BJ (cell line): ENCODE measurements around the gene RARRES2. TPM values are rescaled to one million over a fixed set of nuclear protein-coding genes. Genes with fewer than 3 reads are reported as not detected.

ENCODE experiments used
- CTCF ChIA-PET: fragments of 350-600 bp; formaldehyde crosslinking; extraction: SDS; loops from one replicate; lab custom pipeline; 2021; ENCODE audit warnings: antibody characterized with exemption, inconsistent platforms; lab: Yijun Ruan, JAX
- POLR2A ChIA-PET: fragments of 300-600 bp; sonication (Branson Sonifier 250); formaldehyde crosslinking; extraction: SDS; loops from one replicate; lab custom pipeline; 2021; ENCODE audit warnings: antibody characterized with exemption; lab: Charles Lee
- DNase-seq: peaks from one replicate; pipeline ENCODE4 v3.0.0-alpha.2; 2011; ENCODE audit warnings: low read depth
- H3K27me3 ChIP-seq: 2 replicates; pipeline ENCODE4 v1.6.0; 2011; ENCODE audit warnings: low read length; ENCODE audit not compliant: control insufficient read depth, insufficient read depth
- H3K36me3 ChIP-seq: 2 replicates; pipeline ENCODE4 v1.5.1; 2011; ENCODE audit warnings: low read length; ENCODE audit not compliant: control insufficient read depth, insufficient read depth
- H3K4me3 ChIP-seq: 2 replicates; pipeline ENCODE4 v1.5.1; 2011; ENCODE audit warnings: low read depth, mild to moderate bottlenecking, control low read depth, low read length
- CTCF ChIP-seq: IDR thresholded peaks from 2 replicates; pipeline ENCODE4 v1.5.1; 2011; ENCODE audit warnings: low read depth, mild to moderate bottlenecking, control low read depth, inconsistent platforms, low read length, moderate library complexity; ENCODE audit not compliant: insufficient read depth
- polyA plus RNA-seq: library from polyadenylated mRNA; depleted of rRNA; stranded (reverse); fragments of >200 nt; gene quantifications from 2 replicates; pipeline ENCODE4 v1.2.3, GENCODE V29; 2011

Gene RARRES2
- polyA plus RNA-seq, 1 experiment, result 6.3 TPM

DNA sequence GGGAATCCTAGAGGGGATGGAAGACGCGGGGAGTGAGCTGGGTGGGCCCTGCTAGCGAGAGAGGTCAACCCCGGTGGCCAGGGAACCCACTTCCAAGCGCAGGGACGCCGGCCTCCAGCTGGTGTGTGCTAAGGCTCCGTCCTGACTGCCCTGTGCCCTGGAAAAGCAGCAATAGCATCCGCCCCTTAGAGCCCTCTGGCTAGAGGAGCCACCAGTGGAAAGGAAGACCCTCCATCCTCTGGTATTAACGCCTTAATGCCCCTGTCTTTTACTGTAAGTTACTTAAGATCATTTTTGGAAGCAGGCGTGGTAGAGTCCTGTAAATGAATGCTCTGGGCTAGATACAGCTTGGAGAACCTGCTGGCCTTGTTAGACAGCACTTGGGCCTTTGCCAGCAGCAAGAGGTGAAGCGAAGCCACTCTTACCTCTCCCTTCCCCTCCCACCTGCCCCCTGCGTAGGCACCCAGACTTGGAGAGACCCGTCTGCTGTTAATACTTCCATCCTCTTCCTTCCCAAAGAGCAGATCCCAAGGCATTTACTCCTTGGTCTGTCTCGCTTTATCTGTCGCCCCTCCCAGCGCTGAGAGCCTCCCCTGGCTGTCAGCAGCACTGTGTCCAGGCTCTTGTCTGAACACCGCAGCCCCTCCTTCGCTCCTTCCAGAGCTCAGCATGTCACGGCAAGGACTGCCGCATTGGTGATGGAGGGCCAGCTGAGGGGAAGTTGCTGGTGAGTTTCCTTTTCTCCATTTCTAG lies 31.8 kb upstream of the RARRES2 start:
- ChIA-PET POLR2A (no interaction called here), CTCF (interaction anchor here (0.7 kb wide), 1 partner anchor 17 kb away, joined by 3 read pairs; no protein-coding TSS in a partner anchor)
- TF ChIP-seq CTCF, result no peak
- DNase-seq, result no peak
- peaks cover 27% of the 10 kb centered on the region for H3K36me3 ChIP-seq
- no peak overlapping the region for H3K4me3 ChIP-seq
- H3K27me3 ChIP-seq, result no peaks in the 10 kb centered on the region

DNA sequence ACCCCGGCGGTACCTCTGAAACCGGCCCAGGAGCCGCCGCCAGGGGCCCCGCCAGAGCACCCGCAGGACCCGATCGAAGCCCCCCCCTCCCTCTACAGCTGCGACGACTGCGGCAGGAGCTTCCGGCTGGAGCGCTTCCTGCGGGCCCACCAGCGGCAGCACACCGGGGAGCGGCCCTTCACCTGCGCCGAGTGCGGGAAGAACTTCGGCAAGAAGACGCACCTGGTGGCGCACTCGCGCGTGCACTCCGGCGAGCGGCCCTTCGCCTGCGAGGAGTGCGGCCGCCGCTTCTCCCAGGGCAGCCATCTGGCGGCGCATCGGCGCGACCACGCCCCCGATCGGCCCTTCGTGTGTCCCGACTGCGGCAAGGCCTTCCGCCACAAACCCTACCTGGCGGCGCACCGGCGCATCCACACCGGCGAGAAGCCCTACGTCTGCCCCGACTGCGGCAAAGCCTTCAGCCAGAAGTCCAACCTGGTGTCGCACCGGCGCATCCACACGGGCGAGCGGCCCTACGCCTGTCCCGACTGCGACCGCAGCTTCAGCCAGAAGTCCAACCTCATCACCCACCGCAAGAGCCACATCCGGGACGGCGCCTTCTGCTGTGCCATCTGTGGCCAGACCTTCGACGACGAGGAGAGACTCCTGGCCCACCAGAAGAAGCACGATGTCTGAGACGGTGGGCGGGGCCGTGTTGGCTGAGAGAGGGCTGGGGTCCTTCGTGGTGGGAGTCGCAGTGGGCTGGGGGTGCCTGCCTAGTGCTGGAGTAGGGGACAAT lies 31.0 kb upstream of the RARRES2 start:
- Histone ChIP-seq H3K4me3 (no peak overlapping the region), H3K36me3 (peaks cover 27% of the 10 kb centered on the region), H3K27me3 (no peaks in the 10 kb centered on the region)
- TF ChIP-seq CTCF, result no peak
- ChIA-PET CTCF (interaction anchor here (0.6 kb wide), 1 partner anchor 14 kb away, joined by 4 read pairs; no protein-coding TSS in a partner anchor), POLR2A (no interaction called here)
- DNase-seq, result no peak

- H3K4me3 ChIP-seq, result no peak overlapping the region
- ChIA-PET POLR2A (no interaction called here), CTCF (no interaction called here)
- H3K27me3 ChIP-seq, result no peaks in the 10 kb centered on the region
- H3K36me3 ChIP-seq, result peaks cover 27% of the 10 kb centered on the region
- no peak for TF ChIP-seq CTCF
- DNase-seq, result no peak
Observed at GRCh38 chr7:150371996-150372270, 30.5 kb upstream of the RARRES2 start.

GRCh38 chr7:150371131-150371995 lies 29.9 kb upstream of the RARRES2 start:
- CTCF ChIA-PET, result interaction anchor here (0.7 to 3.3 kb wide), 2 partner anchors 51 to 517 kb away, joined by 3 to 10 read pairs; no protein-coding TSS in a partner anchor
- H3K27me3 ChIP-seq, result no peaks in the 10 kb centered on the region
- POLR2A ChIA-PET, result interaction anchor here (0.9 kb wide), 1 partner anchor 14 kb away, joined by 3 read pairs; no protein-coding TSS in a partner anchor

More at GRCh38 chr7:150371131-150371995, 29.9 kb upstream of the RARRES2 start:
- peaks cover 27% of the 10 kb centered on the region for H3K36me3 ChIP-seq
- DNase-seq, result no peak
- H3K4me3 ChIP-seq, result no peak overlapping the region
- no peak for TF ChIP-seq CTCF
